H1 (cell line): Measurements from ENCODE around the gene PRB2. TPM values are rescaled to one million over a fixed set of nuclear protein-coding genes. Genes with fewer than 3 reads are reported as not detected.

Experiments used
- BACH1 ChIP-seq: IDR thresholded peaks from 2 replicates; pipeline ENCODE4 v1.6.1; 2012; ENCODE audit warnings: low read length, improper control_type of control experiment
- CREB1 ChIP-seq: IDR thresholded peaks from 2 replicates; pipeline ENCODE4 v1.6.1; 2012; ENCODE audit warnings: inconsistent platforms
- KDM4A ChIP-seq: IDR thresholded peaks from one replicate; pipeline ENCODE4 v1.7.1; 2012; ENCODE audit warnings: low read depth, mild to moderate bottlenecking, moderate library complexity, low read length, inconsistent platforms; ENCODE audit not compliant: severe bottlenecking
- NANOG ChIP-seq: IDR thresholded peaks from 2 replicates; pipeline ENCODE4 v1.6.1; 2011; ENCODE audit warnings: low read length, low read depth, mild to moderate bottlenecking, inconsistent platforms; ENCODE audit not compliant: insufficient read depth, poor library complexity, severe bottlenecking
- RFX5 ChIP-seq: IDR thresholded peaks from 2 replicates; pipeline ENCODE4 v1.6.1; 2011; ENCODE audit warnings: low read depth, low read length, improper control_type of control experiment, borderline replicate concordance
- SP4 ChIP-seq: IDR thresholded peaks from 2 replicates; pipeline ENCODE4 v1.6.1; 2012; ENCODE audit warnings: low read length, inconsistent platforms
- TAF1 ChIP-seq: IDR thresholded peaks from 2 replicates; pipeline ENCODE4 v1.6.1; 2011; ENCODE audit warnings: mild to moderate bottlenecking, low read depth, low read length
- TAF7 ChIP-seq: optimal IDR thresholded peaks from 2 replicates; pipeline ENCODE3; 2011; ENCODE audit warnings: low read depth, mild to moderate bottlenecking, inconsistent platforms, low read length, moderate library complexity, borderline replicate concordance
- polyA plus RNA-seq, 7 experiments: library from polyadenylated mRNA; depleted of rRNA in 3 of 7; stranded (reverse) in 5 of 7; unstranded in 2 of 7; fragments of >200 nt in 5 of 7; fragments of 200-250 nt in 2 of 7; gene quantifications; 1 replicate in 5 of 7; 2 replicates in 1 of 7; 4 replicates in 1 of 7; pipeline versions ENCODE4 v1.2.1 to v1.2.3, GENCODE V29; 2011 to 2013; ENCODE audit warnings: missing spikeins in 2 of 7, mixed read lengths in 2 of 7
- total RNA-seq: library from RNA; stranded (reverse); fragmentation: NEBNext Ultra II Directional; extraction: Animal tissue kit (Norgen Biotek cat#: 25700); gene quantifications from 2 replicates; pipeline ENCODE4 v1.2.1, GENCODE V29; 2021
- TF ChIP-seq, protein P1 (sequence below): fragments of 300-600 bp; sonication (generic); IDR thresholded peaks from 2 replicates; pipeline ENCODE4 v1.7.1; 2012; ENCODE audit warnings: low read length, moderate library complexity, mild to moderate bottlenecking, inconsistent platforms; ENCODE audit not compliant: insufficient replicate concordance
- TF ChIP-seq, protein P2 (sequence below): IDR thresholded peaks from 2 replicates; pipeline ENCODE4 v1.6.1; 2012; ENCODE audit warnings: inconsistent platforms

PRB2 gene
- total and polyA plus RNA-seq, 2 of the 8 experiments (the other 6 are each of a cell fraction or from before 2014, with no cell fraction given): not detected

DNA sequence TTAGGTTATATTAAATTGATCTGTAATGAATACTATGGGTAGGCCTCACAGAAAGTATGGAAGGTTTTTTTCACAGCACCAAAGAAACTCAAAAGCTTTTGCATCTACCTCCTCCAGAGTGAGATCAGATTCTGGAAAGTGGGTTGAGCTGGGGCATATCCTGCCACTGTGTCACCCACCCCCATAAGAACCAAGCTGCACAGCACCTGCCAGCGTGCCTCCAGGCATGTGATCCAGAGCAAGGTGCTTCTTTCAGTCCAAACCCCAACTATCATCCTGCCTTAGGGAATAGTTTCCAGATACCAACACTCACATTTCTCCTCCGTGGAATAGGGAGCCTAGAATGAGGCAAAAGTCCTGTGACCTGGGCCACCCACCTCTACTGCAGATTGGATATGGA, 42.6 kb upstream of the PRB2 start (continued):
- TF ChIP-seq, protein P1, sequence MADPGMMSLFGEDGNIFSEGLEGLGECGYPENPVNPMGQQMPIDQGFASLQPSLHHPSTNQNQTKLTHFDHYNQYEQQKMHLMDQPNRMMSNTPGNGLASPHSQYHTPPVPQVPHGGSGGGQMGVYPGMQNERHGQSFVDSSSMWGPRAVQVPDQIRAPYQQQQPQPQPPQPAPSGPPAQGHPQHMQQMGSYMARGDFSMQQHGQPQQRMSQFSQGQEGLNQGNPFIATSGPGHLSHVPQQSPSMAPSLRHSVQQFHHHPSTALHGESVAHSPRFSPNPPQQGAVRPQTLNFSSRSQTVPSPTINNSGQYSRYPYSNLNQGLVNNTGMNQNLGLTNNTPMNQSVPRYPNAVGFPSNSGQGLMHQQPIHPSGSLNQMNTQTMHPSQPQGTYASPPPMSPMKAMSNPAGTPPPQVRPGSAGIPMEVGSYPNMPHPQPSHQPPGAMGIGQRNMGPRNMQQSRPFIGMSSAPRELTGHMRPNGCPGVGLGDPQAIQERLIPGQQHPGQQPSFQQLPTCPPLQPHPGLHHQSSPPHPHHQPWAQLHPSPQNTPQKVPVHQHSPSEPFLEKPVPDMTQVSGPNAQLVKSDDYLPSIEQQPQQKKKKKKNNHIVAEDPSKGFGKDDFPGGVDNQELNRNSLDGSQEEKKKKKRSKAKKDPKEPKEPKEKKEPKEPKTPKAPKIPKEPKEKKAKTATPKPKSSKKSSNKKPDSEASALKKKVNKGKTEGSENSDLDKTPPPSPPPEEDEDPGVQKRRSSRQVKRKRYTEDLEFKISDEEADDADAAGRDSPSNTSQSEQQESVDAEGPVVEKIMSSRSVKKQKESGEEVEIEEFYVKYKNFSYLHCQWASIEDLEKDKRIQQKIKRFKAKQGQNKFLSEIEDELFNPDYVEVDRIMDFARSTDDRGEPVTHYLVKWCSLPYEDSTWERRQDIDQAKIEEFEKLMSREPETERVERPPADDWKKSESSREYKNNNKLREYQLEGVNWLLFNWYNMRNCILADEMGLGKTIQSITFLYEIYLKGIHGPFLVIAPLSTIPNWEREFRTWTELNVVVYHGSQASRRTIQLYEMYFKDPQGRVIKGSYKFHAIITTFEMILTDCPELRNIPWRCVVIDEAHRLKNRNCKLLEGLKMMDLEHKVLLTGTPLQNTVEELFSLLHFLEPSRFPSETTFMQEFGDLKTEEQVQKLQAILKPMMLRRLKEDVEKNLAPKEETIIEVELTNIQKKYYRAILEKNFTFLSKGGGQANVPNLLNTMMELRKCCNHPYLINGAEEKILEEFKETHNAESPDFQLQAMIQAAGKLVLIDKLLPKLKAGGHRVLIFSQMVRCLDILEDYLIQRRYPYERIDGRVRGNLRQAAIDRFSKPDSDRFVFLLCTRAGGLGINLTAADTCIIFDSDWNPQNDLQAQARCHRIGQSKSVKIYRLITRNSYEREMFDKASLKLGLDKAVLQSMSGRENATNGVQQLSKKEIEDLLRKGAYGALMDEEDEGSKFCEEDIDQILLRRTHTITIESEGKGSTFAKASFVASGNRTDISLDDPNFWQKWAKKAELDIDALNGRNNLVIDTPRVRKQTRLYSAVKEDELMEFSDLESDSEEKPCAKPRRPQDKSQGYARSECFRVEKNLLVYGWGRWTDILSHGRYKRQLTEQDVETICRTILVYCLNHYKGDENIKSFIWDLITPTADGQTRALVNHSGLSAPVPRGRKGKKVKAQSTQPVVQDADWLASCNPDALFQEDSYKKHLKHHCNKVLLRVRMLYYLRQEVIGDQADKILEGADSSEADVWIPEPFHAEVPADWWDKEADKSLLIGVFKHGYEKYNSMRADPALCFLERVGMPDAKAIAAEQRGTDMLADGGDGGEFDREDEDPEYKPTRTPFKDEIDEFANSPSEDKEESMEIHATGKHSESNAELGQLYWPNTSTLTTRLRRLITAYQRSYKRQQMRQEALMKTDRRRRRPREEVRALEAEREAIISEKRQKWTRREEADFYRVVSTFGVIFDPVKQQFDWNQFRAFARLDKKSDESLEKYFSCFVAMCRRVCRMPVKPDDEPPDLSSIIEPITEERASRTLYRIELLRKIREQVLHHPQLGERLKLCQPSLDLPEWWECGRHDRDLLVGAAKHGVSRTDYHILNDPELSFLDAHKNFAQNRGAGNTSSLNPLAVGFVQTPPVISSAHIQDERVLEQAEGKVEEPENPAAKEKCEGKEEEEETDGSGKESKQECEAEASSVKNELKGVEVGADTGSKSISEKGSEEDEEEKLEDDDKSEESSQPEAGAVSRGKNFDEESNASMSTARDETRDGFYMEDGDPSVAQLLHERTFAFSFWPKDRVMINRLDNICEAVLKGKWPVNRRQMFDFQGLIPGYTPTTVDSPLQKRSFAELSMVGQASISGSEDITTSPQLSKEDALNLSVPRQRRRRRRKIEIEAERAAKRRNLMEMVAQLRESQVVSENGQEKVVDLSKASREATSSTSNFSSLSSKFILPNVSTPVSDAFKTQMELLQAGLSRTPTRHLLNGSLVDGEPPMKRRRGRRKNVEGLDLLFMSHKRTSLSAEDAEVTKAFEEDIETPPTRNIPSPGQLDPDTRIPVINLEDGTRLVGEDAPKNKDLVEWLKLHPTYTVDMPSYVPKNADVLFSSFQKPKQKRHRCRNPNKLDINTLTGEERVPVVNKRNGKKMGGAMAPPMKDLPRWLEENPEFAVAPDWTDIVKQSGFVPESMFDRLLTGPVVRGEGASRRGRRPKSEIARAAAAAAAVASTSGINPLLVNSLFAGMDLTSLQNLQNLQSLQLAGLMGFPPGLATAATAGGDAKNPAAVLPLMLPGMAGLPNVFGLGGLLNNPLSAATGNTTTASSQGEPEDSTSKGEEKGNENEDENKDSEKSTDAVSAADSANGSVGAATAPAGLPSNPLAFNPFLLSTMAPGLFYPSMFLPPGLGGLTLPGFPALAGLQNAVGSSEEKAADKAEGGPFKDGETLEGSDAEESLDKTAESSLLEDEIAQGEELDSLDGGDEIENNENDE: no peak
- TF ChIP-seq CREB1: no peak
- no peak for TF ChIP-seq KDM4A
- no peak for TF ChIP-seq TAF1
- no peak for TF ChIP-seq TAF7
- TF ChIP-seq NANOG: no peak
- no peak for TF ChIP-seq BACH1
- TF ChIP-seq SP4: no peak
- TF ChIP-seq, protein P2, sequence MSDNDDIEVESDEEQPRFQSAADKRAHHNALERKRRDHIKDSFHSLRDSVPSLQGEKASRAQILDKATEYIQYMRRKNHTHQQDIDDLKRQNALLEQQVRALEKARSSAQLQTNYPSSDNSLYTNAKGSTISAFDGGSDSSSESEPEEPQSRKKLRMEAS: no peak
- TF ChIP-seq RFX5: no peak
